Immature natural killer cell (primary cell): ENCODE data around the gene BMP2. TPM values are rescaled to one million over a fixed set of nuclear protein-coding genes. Genes with fewer than 3 reads are reported as not detected.

Source experiments
- DNase-seq, 3 donors: peaks; one replicate each; pipeline ENCODE4 v3.0.0; 2022; ENCODE audit warnings: mixed read lengths in 1 of 3
- H3K27ac Mint-ChIP-seq, 6 donors: one replicate each; pipeline ENCODE4 v1.8.0; 2020; ENCODE audit warnings: mixed read lengths in 6 of 6, mild to moderate bottlenecking in 5 of 6, inconsistent platforms in 4 of 6, moderate library complexity in 3 of 6
- H3K27me3 Mint-ChIP-seq, 3 donors: one replicate each; pipeline ENCODE4 v1.8.0; 2020 to 2021; ENCODE audit warnings: low read depth in 3 of 3, mild to moderate bottlenecking in 3 of 3, mixed read lengths in 3 of 3, moderate library complexity in 3 of 3, inconsistent platforms in 1 of 3
- H3K36me3 Mint-ChIP-seq, 3 donors: one replicate each; pipeline ENCODE4 v1.8.0; 2020; ENCODE audit warnings: mixed read lengths in 3 of 3, inconsistent platforms in 2 of 3, mild to moderate bottlenecking in 2 of 3
- H3K4me1 Mint-ChIP-seq, 2 donors: one replicate each; pipeline ENCODE4 v1.8.0; 2020; ENCODE audit warnings: inconsistent platforms in 2 of 2, mild to moderate bottlenecking in 2 of 2, mixed read lengths in 2 of 2, moderate library complexity in 1 of 2
- H3K4me3 Mint-ChIP-seq, 5 donors: one replicate each; pipeline ENCODE4 v1.8.0; 2020; ENCODE audit warnings: mild to moderate bottlenecking in 5 of 5, mixed read lengths in 5 of 5, inconsistent platforms in 3 of 5, moderate library complexity in 3 of 5
- H3K9me3 Mint-ChIP-seq, 6 donors: one replicate each; pipeline ENCODE4 v1.8.0; 2020; ENCODE audit warnings: mild to moderate bottlenecking in 6 of 6, mixed read lengths in 6 of 6, inconsistent platforms in 4 of 6, moderate library complexity in 3 of 6
- polyA plus RNA-seq, 3 donors: library from polyadenylated mRNA; unstranded; fragments of 300-500 nt; fragmentation: Illumina TruSeq; gene quantifications; one replicate each; pipeline ENCODE4 v1.2.3, GENCODE V29; 2021

BMP2 gene
- polyA plus RNA-seq, 3 donors from 2014 or later: 0.65 to 2.1 (median 1.2) TPM

DNA sequence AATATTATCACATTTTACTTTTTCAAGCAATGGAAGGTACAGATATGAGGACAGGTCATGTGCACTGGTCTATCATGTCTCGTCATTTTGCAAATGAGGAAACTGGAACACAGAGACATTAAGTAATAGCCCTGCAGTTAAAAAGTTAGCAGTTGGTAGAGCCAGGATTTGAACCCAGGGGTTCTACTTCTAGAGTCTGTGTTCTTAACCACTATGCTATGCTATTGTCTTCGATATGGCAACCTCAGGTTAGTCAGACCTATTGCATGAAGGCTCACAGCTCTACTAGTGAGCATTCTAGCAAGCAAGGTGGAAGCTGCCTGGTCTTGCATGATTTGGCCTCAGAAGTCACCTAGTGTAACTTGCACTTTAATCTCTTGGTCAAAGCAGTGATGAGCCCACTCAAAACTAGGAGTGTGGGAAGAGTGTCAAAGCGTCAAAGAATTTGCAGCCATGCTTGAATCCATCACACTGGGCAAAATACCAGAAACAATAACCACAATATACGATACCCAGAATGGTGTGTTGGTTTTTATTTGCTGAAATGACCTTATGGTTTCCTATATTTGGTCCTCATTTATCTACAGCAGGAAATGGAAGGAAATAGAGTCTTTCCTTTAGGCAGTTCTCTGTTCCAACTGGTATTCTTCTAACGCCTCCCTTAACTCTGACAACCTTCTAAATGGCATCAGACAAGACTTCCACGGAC lies 20.4 kb upstream of the BMP2 start:
- peaks cover 0 to 3% (median 0%) of the 10 kb centered on the region in 3 donors for H3K27me3 Mint-ChIP-seq
- H3K27ac Mint-ChIP-seq: no peak overlapping the region
- no peaks in the 10 kb centered on the region for H3K9me3 Mint-ChIP-seq
- DNase-seq: no peak
- no peak overlapping the region for H3K4me3 Mint-ChIP-seq
- no peaks in the 10 kb centered on the region for H3K36me3 Mint-ChIP-seq
- no peaks in the 10 kb centered on the region for H3K4me1 Mint-ChIP-seq

DNA sequence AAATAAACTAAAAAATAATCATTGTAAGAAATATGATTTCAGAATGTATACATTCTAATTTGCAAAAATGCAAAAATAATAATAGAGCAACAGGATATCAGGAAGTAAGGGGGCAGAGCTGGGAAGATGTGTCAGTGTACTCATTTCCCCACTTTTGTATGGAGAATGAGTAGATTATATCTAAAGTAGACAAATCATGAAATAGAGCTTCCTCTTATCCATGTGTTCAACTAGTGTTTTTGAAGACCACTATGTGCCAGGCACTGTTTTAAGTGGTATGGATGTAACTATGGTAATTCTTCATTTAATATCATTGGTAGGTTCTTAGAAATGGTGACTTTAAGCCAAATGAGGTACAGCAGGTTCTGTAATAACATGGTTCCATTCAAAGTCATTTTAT lies 17.0 kb upstream of the BMP2 start:
- no peaks in the 10 kb centered on the region for H3K36me3 Mint-ChIP-seq

DNA sequence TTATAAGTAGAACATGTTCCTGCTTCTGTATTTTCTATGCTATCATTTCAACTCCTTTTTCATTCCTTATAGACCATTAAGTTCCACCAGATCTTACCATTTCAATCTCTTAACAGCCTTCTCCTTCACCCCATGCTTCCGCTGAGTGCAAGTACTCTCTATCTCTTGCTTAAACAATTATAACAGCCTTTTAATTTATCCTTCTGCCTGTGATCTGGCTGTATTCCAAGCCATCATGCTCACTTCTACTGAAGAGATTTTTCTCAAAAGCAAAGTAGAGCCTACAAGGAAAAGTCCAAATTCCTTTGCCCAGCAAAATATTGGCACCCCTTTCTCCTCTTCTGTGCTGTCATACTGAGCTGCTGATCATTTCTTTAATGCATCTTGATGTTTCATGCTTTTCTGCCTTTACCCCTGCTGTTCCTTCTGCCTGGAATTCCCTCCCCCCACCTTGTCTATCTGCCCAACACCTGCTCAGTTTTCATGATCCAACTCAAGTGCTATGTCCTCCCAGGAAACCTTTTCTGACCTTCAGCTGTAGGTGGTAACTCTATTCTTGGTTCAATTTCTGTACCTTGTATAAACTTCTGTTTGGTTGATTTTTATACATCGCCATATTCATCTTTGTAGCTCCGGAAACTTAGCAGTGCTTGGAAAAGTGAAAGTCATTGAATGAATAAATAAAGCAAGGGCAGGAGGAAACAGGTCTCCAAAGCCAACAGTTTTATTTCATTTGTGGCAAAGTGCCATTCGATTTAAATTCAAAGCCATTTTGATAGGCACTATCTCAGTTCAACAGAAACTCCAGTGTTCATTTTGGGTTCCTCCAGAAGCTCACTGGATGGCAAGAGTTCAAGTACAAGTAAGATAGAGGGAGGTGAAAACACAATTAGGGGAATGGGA lies 10.5 kb upstream of the BMP2 start:
- no peak overlapping the region for H3K27ac Mint-ChIP-seq
- no peaks in the 10 kb centered on the region for H3K4me1 Mint-ChIP-seq
- H3K4me3 Mint-ChIP-seq: no peak overlapping the region
- H3K27me3 Mint-ChIP-seq: peaks cover 0 to 4% (median 0%) of the 10 kb centered on the region in 3 donors
- no peak for DNase-seq
- peaks cover 0 to 3% (median 0%) of the 10 kb centered on the region in 6 donors for H3K9me3 Mint-ChIP-seq
- no peaks in the 10 kb centered on the region for H3K36me3 Mint-ChIP-seq

More for the DNA sequence above, 17.0 kb upstream of the BMP2 start:
- H3K27ac Mint-ChIP-seq: no peak overlapping the region
- no peak overlapping the region for H3K4me3 Mint-ChIP-seq
- H3K4me1 Mint-ChIP-seq: no peaks in the 10 kb centered on the region
- peaks cover 0 to 3% (median 0%) of the 10 kb centered on the region in 3 donors for H3K27me3 Mint-ChIP-seq
- peaks cover 0 to 1% (median 0%) of the 10 kb centered on the region in 6 donors for H3K9me3 Mint-ChIP-seq
- DNase-seq: no peak

DNA sequence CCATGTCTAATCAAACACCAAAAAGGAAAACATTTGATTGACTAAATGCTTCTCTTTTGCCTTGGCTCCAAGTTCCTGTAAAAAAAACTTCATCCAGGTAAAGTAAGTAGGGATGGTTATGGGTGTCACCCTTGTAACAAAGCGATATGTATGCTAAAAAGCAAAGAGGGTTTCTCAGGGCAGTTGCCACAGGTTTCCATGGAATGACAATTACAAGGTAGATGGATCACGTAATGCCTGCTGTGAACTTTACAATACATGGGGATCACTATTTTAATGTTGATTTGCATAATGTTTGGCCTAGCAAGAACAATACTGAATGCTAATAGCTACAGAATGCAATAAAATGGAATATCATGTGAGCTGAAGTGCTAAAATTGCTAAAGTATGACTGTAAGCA lies 2.9 kb upstream of the BMP2 start:
- H3K27me3 Mint-ChIP-seq: peaks cover 0 to 12% (median 12%) of the 10 kb centered on the region in 3 donors
- no peaks in the 10 kb centered on the region for H3K36me3 Mint-ChIP-seq
- H3K27ac Mint-ChIP-seq: no peak overlapping the region
- H3K4me3 Mint-ChIP-seq: no peak overlapping the region
- DNase-seq: no peak
- peaks cover 6 to 7% of the 10 kb centered on the region in 2 donors for H3K4me1 Mint-ChIP-seq
- peaks cover 0 to 4% (median 0%) of the 10 kb centered on the region in 6 donors for H3K9me3 Mint-ChIP-seq

DNA sequence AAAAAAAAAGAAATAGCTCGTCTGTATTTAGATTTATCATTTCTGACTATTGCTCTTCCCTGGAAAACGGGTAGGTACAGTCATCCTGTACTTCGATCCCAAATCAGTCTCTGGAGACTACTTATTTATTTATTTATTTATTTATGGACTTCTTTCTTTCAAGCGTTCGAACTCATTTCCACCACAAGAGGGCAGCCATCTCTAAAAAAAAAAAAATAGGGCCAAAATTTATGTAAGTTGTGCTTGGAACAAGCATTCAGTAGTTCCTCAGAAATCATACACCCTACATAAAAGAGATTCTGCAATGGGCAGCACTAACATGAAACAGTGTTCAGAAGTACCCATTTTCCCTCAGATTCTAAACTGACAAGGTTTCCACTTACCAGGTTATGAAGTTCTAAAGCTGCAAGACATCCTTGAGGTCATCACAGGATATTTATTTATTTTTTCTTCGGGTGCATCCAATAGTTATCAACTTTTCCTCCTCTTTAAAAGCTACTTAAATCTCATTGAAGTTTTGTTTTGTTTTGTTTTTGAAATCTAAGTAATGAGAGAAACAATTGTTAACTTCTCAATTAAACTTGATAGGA lies 1.9 kb upstream of the BMP2 start:
- Mint-ChIP-seq H3K4me3 (peak overlapping the region in 1 of 5 donors; percentile 1), H3K27me3 (peaks cover 0 to 14% (median 12%) of the 10 kb centered on the region in 3 donors), H3K9me3 (peaks cover 0 to 4% (median 0%) of the 10 kb centered on the region in 6 donors), H3K4me1 (peaks cover 9 to 13% of the 10 kb centered on the region in 2 donors), H3K36me3 (no peaks in the 10 kb centered on the region), H3K27ac (no peak overlapping the region)
- DNase-seq: peak in 2 of 3 donors; percentile 7 to 12

DNA sequence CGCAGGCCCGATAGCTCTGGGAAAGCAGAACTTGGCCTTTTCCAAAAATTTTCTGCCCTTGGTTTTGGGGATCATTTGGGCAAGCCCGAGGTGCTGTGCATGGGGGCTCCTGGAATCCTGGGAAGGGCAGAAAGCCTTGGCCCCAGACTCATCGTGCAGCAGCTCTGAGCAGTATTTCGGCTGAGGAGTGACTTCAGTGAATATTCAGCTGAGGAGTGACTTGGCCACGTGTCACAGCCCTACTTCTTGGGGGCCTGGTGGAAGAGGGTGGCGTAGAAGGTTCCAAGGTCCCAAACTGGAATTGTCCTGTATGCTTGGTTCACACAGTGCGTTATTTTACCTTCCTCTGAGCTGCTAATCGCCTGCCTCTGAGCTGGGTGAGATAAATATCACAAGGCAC lies 1.1 kb upstream of the BMP2 start:
- Mint-ChIP-seq H3K27me3 (peaks cover 0 to 15% (median 12%) of the 10 kb centered on the region in 3 donors), H3K27ac (no peak overlapping the region), H3K4me3 (peak overlapping the region in 2 of 5 donors; percentile 4 to 15), H3K36me3 (peaks cover 0 to 3% (median 0%) of the 10 kb centered on the region in 3 donors), H3K4me1 (peaks cover 10 to 18% of the 10 kb centered on the region in 2 donors), H3K9me3 (peaks cover 0 to 2% (median 0%) of the 10 kb centered on the region in 6 donors)
- DNase-seq: no peak

DNA sequence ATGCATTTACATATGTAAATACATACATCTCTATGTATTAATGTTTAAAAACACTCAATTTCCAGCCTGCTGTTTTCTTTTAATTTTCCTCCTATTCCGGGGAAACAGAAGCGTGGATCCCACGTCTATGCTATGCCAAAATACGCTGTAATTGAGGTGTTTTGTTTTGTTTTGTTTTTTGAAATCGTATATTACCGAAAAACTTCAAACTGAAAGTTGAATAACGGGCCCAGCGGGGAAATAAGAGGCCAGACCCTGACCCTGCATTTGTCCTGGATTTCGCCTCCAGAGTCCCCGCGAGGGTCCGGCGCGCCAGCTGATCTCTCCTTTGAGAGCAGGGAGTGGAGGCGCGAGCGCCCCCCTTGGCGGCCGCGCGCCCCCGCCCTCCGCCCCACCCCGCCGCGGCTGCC lies 355 bp upstream of the BMP2 start:
- H3K4me3 Mint-ChIP-seq: peak overlapping the region; percentile 64 to 75 (median 71)
- H3K27ac Mint-ChIP-seq: no peak overlapping the region
- H3K9me3 Mint-ChIP-seq: peaks cover 0 to 2% (median 0%) of the 10 kb centered on the region in 6 donors
- H3K36me3 Mint-ChIP-seq: peaks cover 0 to 3% (median 0%) of the 10 kb centered on the region in 3 donors
- no peak for DNase-seq
- H3K27me3 Mint-ChIP-seq: peaks cover 0 to 15% (median 12%) of the 10 kb centered on the region in 3 donors
- H3K4me1 Mint-ChIP-seq: peaks cover 10 to 18% of the 10 kb centered on the region in 2 donors

DNA sequence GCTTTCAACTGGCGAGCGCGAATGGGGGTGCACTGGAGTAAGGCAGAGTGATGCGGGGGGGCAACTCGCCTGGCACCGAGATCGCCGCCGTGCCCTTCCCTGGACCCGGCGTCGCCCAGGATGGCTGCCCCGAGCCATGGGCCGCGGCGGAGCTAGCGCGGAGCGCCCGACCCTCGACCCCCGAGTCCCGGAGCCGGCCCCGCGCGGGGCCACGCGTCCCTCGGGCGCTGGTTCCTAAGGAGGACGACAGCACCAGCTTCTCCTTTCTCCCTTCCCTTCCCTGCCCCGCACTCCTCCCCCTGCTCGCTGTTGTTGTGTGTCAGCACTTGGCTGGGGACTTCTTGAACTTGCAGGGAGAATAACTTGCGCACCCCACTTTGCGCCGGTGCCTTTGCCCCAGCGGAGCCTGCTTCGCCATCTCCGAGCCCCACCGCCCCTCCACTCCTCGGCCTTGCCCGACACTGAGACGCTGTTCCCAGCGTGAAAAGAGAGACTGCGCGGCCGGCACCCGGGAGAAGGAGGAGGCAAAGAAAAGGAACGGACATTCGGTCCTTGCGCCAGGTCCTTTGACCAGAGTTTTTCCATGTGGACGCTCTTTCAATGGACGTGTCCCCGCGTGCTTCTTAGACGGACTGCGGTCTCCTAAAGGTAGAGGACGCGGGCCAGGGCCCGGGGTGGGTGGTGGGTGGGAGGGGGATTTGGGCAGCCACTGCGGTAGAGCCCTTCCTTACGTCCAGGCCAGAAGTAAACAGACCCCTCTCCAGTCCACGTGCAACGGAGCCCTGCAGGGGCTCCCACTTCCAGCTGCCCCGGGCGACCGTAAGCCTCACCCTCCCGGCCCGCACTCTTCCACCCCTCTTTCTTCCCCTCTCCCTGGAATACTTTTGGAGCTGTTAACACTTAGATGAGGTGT lies 998 bp downstream of the BMP2 start:
- no peak for DNase-seq
- Mint-ChIP-seq H3K4me3 (peak overlapping the region; percentile 72 to 84 (median 83)), H3K36me3 (peaks cover 0 to 3% (median 0%) of the 10 kb centered on the region in 3 donors), H3K9me3 (peaks cover 0 to 2% (median 0%) of the 10 kb centered on the region in 6 donors), H3K27ac (no peak overlapping the region), H3K27me3 (peaks cover 0 to 17% (median 12%) of the 10 kb centered on the region in 3 donors), H3K4me1 (peaks cover 10 to 18% of the 10 kb centered on the region in 2 donors)

DNA sequence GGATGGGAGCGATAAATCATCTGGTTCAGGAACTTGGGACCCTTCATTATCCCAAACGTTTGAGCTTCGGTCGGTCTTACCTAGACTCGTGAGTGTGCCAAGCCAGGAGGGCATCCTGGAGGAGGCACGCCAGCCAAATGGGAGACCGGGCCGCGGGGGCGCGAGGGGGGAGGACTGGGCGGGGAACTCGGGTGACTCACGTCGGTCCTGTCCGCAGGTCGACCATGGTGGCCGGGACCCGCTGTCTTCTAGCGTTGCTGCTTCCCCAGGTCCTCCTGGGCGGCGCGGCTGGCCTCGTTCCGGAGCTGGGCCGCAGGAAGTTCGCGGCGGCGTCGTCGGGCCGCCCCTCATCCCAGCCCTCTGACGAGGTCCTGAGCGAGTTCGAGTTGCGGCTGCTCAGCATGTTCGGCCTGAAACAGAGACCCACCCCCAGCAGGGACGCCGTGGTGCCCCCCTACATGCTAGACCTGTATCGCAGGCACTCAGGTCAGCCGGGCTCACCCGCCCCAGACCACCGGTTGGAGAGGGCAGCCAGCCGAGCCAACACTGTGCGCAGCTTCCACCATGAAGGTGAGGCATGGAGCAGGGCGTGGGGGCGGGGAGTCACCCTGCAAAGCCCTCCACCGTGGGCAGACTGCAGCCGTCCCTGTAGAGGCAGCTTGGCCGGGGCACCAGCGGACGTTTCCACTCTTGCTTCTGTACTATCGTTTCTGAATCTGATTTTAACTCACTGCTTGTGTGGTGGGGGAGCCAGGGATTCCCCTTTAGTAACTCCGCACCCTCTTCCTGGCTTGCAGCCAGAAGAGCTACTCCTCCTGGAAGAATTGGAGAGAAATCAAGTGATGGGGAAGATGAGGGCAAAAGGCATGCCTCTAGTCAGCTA lies 2.7 kb downstream of the BMP2 start:
- Mint-ChIP-seq H3K36me3 (peaks cover 0 to 3% (median 0%) of the 10 kb centered on the region in 3 donors), H3K27ac (peak overlapping the region in 1 of 6 donors; percentile 53), H3K27me3 (peaks cover 0 to 17% (median 12%) of the 10 kb centered on the region in 3 donors), H3K9me3 (peaks cover 0 to 2% (median 0%) of the 10 kb centered on the region in 6 donors), H3K4me3 (peak overlapping the region; percentile 47 to 84 (median 83)), H3K4me1 (peaks cover 10 to 18% of the 10 kb centered on the region in 2 donors)
- DNase-seq: peak; percentile 4 to 23 (median 7)

DNA sequence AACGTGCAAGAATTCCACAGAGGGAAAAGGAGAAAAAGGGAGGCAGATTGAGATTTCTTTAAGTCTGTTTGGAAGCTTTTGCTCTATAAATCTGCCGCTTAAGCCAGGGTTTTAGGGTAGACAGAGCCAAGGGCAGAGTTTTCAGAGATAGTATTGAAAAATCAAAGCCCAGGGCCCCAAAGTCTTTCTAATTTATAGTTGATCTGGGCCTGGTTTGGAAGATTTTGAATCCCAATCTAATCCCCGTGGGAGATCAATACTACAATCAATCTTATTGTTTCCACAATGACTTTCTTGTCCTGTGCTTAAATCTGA lies 3.3 kb downstream of the BMP2 start:
- peaks cover 10 to 18% of the 10 kb centered on the region in 2 donors for H3K4me1 Mint-ChIP-seq
- peak overlapping the region; percentile 47 to 77 (median 63) for H3K4me3 Mint-ChIP-seq
- no peak for DNase-seq
- H3K27ac Mint-ChIP-seq: no peak overlapping the region
- peaks cover 0 to 17% (median 9%) of the 10 kb centered on the region in 3 donors for H3K27me3 Mint-ChIP-seq
- peaks cover 0 to 2% (median 0%) of the 10 kb centered on the region in 6 donors for H3K9me3 Mint-ChIP-seq
- H3K36me3 Mint-ChIP-seq: peaks cover 0 to 3% (median 0%) of the 10 kb centered on the region in 3 donors

DNA sequence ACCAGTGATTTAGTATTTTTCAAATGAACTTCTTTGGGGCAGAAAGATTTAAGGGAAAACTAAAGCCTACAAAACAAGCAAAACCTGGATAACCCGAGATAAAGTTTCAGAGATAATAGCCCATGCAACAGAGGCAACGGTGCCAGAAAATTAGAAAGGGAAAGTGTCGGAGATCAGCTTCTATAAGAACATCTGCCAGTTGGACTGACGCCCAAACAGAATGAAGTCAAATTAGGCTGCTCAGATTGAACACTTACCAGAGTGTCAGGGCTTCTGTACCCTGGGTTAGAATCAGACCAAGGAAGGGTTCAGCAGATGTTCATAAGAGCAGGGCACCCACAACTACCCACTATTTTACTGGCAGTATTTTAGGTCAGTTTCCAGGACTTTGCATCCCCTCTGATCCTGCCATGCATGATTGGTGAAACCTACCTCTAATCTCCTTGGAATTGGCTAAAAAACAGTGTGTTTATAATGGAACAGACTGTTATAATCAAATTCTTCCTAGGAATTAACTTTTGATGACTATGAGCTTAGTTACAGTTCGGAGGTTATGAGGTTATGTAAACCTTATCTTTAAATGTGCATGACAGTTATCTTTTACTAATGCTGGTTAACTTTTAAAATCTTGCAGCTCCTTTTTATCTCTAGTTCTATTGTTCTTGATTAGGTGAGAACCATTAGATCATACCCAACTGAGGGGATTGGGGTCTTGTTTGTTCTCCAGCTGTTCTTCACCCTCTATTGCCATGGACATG lies 13.1 kb downstream of the BMP2 start:
- Mint-ChIP-seq H3K36me3 (no peaks in the 10 kb centered on the region), H3K27ac (no peak overlapping the region), H3K9me3 (no peaks in the 10 kb centered on the region), H3K27me3 (peaks cover 0 to 5% (median 1%) of the 10 kb centered on the region in 3 donors), H3K4me3 (no peak overlapping the region), H3K4me1 (no peaks in the 10 kb centered on the region)
- no peak for DNase-seq
